OCI-M2 (cell line): Measurements from ENCODE around the gene IGF1R.

Experiments
- DNase-seq: peaks from one replicate; lab custom pipeline; 2025; ENCODE audit not compliant: unreplicated experiment; lab: John Stamatoyannopoulos, UW

The IGF1R gene

DNA sequence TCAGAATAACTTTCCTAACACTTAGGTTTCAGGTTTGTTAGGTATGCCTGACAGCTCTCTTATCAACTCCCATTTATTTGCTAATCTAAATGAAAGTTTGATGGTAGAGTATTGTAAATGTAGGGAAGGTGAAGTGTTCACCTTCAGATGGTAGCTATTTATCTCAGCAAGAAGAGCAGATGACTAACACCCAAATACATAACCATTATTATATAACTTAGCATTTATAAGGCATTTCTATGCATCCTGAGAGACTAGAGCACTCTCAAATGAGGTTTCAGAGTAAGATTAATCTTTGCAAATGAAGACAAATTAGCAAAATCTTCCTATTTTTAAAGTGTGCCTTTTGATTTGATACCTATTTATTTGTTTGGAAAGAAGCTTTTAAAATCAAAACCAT is 143.8 kb downstream of the IGF1R start:
- no peak for DNase-seq

DNA sequence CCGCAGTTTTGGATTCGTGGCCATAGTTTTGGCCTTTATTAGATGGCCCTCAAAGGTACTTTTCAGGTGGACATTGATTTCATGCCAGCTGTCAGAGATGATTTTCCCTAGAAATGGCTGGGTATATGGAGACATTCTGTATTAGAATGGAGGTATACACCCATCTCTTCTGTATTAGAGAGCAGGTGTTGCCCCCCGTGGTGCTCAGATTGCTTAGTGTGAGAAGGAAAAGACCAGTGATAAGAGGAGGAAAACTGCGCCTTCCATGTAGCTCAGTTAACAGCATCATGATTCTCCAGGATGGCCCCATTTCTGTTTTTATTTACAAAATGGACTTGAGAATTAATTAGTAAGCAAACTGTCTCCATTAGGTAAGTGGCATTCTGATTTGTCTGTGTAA is 145.9 kb downstream of the IGF1R start:
- no peak for DNase-seq

DNA sequence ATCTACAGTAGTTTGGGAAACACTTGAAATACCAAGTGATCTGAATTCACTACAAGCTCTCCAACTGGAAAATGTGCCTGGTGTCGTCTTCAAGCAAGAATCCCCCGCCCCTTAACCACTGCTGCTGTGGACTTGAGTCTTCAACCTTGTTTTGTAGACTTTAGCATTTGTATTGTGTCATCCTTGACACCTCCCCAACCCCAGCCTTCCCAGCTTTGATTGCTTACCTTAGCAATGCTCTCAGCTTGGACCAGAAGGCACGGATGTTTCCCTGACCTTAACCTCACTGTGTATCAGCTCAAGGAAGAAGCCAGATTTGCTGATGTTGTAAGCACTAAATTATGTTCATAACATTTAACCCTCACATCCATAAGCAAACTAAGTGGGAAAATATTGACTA is 146.4 kb downstream of the IGF1R start:
- DNase-seq: no peak

DNA sequence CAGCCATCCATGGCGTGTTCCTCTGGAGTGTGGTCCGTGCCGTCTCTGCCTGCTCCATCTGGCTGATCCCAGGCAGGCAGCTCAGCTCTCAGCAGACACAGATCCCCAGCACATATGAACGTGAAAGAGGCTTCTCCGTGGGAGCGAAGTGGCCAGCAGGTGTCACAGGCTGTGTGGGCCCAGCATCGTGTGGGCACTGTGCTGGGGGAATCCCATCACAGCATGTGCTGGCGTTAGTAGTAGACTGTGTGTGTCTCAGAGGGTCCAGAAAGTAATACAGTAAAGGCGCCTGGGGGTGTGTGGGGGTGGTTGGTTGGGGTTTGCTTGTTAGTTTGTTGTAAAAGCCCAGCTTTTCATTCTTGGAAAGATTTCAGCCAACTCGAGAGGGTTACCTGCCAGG is 147.6 kb downstream of the IGF1R start:
- DNase-seq: no peak

DNA sequence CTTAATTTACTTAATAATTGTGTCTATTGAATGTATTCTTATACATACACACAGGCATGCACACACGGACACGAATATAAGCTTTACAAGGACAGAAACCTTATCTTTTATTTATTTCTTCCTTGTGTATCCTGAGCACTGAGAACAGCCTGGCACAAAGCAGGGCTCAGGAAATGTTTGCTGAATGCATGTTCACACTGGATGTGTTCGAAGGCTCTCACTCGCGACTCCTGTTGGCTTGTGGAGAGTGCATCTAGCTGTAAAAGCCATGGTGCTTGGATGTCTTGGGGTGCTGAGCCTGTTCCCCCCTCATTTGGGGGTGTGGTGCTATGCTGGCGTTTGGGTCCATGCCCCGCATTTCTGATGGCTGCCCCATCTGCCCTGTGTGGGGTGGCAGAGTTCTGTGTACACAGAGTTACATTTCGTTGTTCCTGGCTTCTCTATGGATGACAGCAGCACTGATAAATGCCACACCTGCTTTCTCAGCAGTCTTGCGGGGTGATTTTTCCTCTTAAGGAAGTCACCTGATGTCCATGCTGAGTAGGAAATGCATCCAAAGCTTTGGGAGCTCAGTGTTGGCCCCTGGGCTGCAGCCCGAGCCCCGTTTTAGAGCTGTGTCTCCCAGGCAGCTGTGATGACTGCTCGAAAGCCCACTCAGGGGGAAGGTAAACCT is 148.5 kb downstream of the IGF1R start:
- no peak for DNase-seq

DNA sequence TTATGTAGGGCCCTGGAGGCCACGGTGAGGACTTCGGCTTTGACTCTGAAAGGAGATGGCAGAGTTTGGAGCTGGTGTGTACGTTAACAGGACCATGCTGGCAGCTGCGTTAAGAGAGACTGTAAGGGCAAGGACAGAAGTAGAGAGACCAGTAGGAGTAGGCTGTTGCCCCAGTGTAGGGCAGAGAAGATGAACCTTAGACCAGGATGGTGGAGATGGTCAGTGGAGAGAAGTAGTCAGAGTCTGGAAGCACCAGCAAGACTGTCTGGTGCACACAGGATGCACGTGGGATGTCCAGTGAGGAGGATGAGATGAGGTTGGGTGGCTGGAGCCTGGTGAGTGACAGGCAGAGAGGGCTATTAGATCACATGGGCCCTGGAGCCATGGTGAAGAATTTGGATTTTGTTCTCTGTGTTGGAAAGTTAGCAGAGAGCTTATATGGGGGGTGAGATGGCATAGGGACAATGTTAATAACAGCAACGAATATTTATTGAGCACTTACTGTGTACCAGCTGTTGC is 150.1 kb downstream of the IGF1R start:
- DNase-seq: no peak

DNA sequence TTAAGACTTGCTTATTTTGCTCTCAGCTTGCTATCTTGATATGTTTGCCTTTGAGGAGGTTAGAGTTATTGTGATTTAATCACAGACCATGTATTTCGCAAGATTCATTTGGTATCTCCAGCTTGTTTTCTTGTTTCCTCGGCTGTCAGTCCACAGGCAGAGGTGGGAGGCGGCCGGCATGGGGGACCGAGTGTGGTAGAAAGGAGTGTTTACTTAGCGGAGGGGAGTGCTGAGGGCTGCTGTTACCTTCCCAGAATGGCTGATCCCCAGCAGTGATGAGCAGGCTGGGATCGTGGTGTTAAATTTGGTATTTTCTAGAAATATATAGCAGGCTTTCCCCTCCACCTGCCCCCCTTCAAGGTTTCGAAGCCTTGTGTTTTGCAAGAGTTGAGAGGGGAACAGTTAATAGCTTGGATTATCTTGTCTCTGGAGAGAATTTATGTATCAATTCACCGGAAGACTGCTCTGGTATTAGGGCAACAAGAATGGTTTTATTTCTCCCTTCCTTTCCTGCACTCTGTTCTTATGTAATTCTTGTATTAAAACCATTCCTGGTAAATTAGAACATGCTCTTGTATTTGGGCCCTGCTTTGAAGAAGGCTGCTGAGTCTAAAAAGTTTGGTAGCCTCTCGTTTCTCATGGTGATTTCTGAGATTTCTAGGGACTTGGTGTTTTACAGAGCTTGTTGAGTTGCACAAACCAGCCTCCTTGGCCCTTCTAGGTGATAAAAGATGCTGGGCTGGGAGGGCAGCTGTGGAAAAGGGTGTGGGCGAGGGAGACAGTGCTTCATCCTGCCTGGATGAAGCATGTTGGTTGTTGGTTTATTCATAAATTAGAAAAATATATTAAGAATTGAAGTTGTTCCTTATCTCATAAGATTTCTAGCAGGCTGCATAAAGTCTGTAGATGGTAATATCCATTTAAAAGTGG is 151.4 kb downstream of the IGF1R start:
- DNase-seq: no peak

DNA sequence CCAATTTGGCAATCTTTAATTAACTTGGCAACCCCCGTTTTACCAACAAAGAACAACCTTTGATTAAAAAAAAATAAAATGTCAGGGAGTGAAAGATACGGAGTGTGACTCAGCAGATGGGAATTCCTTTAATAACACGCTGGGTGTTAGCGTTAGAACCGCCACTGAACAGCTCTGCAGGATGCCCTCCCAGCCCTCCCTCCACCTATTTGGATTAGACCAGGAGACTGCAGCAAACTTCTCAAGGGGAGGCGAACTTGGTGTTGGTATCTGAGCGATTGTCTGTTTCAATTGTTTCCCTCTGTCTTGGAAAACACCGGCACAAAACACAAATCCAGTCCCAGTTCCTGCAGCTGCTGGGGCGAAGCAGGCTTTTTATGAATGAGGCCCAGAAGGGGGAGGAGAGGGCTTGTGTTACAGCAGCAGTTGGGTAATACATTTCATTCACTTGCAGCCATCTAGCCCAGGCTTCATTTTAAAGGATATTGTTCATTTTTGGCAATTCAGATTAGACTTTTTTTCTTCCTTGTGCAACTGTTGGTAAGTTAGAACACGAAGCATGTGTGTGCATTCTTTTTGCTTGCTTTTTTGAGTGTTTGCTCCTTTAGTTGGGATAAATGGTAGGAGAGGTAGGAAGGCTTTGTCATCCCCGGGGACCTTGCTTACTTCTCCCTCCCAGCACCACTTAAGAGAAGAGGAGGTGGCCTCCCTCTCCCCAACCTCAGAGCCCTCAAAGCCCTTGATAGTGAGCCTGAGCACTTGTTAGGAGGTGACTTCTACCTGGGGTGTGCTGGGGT is 152.3 kb downstream of the IGF1R start:
- DNase-seq: no peak

DNA sequence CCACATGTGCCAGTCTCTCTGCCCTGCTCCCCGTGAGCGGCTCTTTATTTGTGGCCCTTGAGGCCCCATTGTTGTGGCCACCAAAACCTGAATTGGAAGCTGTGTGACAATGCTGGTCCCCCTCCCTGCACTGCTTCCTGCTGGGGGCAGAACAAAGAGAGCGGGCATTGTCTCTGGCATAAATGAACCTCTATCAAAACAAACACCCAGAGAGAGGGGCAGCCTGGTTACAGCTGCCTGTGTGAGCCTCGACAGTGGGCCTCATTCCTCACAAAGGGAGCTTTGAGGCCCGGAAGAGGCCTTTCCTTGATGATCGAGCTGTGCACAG is 152.9 kb downstream of the IGF1R start:
- DNase-seq: no peak

DNA sequence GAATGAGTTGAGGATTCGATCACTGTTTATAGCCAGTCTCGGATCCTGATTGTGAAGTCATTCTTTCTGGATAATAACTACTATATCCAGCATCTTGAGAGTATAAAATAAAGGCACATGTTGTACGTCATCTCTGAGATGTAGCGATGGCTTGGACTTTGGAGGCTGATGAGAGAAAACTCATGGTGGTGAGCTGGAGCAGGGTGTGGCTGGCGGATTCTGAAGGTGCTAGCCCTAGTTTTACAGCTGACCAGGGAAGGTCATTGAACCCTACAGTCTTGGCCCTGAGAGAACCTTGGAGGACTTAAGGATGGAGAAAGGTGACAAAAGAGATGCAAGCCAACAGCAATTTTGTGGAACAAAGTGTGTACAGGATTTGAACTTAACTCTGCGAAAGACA is 153.8 kb downstream of the IGF1R start:
- no peak for DNase-seq

DNA sequence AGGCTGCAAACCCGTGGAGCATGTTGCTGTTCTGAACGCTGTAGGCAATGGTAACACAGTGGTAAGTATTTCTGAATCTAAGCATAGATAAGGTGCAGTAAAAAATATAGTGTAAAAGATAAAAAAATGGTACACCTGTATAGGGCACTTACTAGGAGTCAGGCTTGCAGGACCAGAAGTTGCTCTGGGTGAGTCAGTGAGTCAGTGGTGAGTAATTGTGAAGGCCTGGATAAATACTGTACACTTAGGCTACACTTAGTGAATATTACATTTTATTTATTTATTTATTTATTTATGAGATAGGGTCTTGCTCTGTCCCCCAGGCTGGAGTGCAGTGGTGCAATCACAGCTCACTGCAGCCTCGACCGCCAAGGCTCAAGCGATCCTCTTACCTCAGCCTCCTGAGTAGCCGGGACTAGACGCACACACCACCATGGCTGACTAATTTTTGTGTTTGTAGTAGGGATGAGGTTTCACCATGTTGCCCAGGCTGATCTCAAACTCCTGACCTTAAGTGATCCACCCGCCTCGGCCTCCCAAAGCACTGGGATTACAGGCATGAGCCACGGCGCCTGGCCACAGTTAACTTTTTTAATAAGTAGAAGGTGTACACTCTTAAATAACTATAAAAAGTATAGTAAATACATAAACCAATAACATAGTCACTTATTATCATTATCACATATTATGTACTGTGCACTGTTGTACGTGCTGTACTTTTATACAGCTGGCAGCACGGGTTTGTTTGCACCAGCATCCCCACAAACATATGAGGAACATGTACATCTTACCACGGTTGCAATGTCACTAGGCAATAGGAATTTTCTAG is 155.1 kb downstream of the IGF1R start:
- no peak for DNase-seq

DNA sequence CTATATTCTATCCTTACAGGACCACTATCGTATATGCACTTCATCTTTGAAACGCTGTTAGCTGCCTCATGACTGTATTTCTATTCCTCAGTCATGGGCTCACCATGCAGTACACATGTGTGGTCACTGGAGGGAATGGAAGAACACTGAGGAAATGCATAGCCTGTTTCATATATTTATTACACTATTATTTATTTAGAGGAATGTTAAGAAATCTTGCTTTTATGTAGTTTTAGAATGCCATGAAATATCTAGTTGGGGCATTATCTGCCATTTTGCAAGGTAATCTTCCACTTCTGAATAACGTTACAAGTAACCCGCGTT is 155.7 kb downstream of the IGF1R start:
- no peak for DNase-seq

DNA sequence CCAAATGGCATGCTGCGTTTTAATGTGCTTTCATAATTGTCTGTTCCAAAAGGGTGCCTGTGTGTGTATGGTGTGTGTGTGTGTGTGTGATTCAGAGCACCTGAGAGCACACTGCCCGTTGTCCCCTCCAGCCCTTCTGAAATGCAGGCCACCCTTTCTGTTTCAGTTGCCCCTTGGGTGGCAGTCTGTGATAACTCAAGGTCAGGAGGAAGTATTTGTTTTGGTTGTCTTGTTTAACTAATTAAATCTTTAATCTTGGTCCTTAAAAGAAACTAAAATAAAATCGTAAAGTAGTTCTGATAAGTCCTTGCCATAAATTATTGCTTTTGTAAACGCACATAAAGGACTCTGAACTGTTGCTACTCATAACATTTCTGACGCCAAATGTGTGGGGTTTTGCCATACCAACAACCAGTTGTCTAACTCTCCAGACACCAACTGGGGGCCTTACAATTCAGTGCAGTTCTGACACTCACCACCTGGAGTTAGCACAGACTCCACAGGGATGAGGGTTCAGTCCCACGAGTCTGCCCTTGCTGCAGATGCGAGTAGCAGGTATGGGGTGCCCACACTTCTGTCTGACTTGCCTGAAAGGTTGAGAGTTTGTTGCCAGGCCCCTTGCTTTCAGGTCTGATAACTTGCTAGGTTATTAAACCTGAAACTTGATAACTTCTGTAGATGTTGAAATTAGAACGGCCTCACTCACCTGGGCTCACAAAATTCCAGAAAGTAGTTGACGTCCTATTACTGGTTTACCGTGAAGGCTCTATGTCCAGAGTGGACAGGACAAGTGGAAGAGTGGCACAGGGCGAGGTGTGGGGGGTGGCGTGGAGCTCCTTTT is 157.3 kb downstream of the IGF1R start:
- no peak for DNase-seq

DNA sequence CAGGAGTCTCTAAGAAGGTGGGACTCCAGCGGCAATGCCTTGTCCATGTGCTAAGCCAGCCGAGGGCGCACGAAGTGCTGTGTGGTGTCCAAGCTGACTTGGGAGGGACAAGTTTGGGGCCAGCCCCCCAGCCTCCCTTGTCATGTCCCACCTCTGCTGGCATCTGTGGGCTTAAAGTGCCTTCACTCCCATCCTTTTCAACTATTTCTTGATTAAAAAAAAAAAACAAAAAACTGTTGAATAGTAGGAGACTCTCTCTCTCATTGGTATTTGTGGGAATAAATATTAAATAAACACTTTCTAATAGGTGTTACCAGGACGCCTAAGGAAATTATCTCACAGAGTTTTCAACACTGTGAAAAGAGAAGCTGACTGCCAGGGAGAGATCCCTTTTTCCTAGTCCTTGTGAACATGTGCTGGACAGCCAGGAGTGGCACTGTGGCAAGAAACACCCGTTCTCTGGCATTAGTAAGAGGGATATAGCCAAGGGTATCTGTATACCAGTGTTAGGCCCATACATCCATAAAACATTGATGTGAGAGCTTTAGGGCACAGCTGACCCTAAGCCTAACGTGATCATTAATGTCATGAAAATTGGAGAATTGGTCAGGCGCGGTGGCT is 158.0 kb downstream of the IGF1R start:
- no peak for DNase-seq

DNA sequence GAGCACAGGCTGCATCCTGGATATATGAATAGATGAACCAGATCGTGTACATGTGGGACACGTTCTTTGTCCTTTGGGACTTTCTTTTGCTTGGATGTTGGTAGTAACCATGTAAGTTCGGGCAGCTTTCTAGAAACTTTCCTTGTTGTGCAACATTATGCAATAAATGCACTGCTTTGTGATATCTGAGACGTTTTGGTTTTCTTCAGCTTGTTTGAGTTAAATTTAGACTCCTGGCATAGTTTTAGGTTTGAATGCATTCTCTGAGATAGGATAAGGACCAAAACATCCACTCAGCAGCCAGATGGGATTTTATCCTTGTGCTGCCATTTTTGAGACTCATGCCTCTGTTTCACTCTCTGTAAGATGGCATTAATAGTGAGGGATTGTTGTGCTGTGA is 158.9 kb downstream of the IGF1R start:
- no peak for DNase-seq

DNA sequence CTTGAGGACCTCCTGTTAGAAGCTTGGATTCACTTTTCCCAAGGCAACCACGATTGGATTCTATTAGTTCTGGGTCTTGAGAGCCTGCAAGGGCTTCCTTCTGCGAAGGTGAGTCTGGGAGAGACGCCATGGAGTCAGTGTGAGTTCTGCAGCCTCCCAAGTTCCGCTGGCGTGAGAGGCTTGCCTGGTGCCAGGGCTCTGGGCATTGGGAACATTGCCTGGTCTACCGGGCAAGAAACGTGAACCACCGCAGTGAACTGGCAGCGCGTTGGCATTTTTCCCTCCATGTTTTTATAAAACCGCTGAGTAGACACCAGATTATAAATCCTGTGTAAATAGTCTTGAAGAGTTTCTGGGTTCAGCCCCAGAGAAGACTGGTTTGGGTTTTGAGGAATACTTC is 160.9 kb downstream of the IGF1R start:
- DNase-seq: no peak

DNA sequence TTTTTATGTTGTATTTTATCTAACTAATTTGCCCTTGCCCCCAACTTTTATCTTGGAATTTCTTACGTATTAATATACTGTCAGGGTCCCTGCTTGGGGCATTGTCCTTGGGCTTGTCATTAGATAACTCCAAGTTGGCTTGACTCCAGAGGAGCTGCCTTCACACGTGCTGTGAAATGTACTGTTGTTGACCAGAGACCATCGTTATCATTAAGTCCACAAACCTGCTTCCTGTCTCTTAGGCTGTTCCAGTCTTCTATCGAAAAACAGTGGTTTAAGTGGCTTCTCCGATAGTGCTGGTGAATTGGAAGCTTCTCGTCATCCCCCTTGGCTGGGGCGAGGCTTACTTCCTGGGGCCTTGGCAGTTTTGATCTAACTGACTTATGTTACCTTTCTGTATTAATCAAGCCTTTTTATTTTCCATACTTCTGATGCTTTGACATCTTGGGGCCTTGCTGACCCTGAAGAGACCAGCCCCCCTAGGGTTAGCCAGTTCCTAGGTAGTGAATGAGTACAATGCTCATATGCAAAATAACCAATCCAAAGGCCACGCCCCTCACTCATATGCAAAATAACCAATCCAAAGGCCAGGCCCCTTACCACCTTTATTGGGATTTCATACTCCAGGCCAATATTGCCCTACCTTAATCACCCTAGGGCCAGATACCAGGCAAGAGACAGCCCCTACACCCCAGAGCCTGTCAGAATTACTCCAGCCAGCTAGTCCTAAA is 164.5 kb downstream of the IGF1R start:
- DNase-seq: peak; percentile 71

DNA sequence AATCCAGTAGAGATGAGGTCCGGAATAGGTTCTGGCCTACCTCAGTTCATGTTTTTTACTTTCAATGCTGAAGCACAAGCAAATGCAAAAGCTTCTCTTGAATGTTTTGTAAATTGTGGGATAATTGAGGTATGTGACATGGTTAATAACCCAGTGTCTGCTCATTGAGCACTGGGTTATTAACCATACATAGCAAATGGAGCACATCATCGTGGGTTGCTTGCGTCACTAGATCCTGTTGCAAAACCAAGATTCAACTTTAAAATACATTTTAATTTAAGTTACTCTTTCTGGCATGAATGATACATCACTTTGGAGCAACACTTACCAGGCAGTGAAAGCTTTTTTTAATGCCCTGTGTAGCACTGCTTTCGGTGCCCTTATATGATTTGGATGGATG is 165.6 kb downstream of the IGF1R start:
- DNase-seq: no peak

DNA sequence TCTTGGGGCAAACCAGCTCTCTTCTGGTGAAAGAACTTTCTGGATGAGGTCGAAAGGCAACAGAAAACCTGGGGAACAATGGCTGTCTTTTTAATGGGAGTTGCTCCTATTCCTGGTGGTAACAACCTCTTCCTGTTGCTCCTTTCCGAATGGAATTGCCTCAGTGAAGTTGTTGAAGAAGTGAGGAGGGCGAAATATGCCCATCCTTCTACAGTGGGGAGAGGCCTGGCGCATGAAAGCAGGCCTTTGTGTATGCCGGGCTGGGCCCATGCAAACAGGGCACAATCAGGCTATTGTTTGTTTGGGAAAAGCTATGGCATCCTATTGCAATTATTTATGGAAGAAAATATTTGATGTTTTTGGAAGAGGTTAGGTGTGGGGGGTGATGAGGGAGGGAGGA is 166.9 kb downstream of the IGF1R start:
- no peak for DNase-seq
